Panc1 (cell line): ENCODE measurements around the gene DAGLA. TPM values are rescaled to one million over a fixed set of nuclear protein-coding genes. Genes with fewer than 3 reads are reported as not detected.

Experiments
- ATAC-seq: fragments of 200-7000 bp; cut with Tn5 transposase; 2 replicates; pipeline ENCODE4 v1.9.1; 2020; ENCODE audit warnings: mild to moderate bottlenecking, moderate library complexity
- BruUV-seq: library from RNA; stranded (reverse); fragments of 400-500 nt; replicated peaks from 2 replicates; lab custom pipeline; 2021; lab: Mats Ljungman, UMichigan
- CTCF ChIA-PET: fragments of 300-600 bp; sonication (Branson Sonifier 250); formaldehyde crosslinking; loops from one replicate; lab custom pipeline; 2022; ENCODE audit warnings: antibody characterized with exemption; lab: Charles Lee
- POLR2A ChIA-PET: fragments of 300-600 bp; sonication (Branson Sonifier 250); formaldehyde crosslinking; loops from one replicate; lab custom pipeline; 2022; ENCODE audit warnings: antibody characterized with exemption; lab: Charles Lee
- DNase-seq: peaks from one replicate; pipeline ENCODE4 v3.0.0-alpha.2; 2010; ENCODE audit warnings: low read depth, low spot score
- H3K27ac ChIP-seq: 2 replicates; pipeline ENCODE4 v1.5.1; 2011; ENCODE audit warnings: mild to moderate bottlenecking, low read length, inconsistent platforms
- H3K27me3 ChIP-seq: fragments of 200-500 bp; sonication (Bioruptor generic); 2 replicates; pipeline ENCODE4 v1.6.0; 2014; ENCODE audit warnings: low read length, inconsistent platforms; ENCODE audit not compliant: control insufficient read depth, insufficient read depth
- H3K36me3 ChIP-seq: fragments of 200-500 bp; sonication (Bioruptor generic); 2 replicates; pipeline ENCODE4 v1.5.1; 2014; ENCODE audit warnings: inconsistent platforms, mild to moderate bottlenecking, low read length, moderate library complexity; ENCODE audit not compliant: control insufficient read depth, insufficient read depth
- H3K4me1 ChIP-seq: 2 replicates; pipeline ENCODE4 v1.5.1; 2011; ENCODE audit warnings: inconsistent platforms, mild to moderate bottlenecking, low read length, moderate library complexity; ENCODE audit not compliant: control insufficient read depth, insufficient read depth
- H3K4me3 ChIP-seq, 2 experiments: 2 replicates each; pipeline ENCODE4 v1.5.1; 2011 to 2012; ENCODE audit warnings: low read depth in 2 of 2, low read length in 2 of 2, mild to moderate bottlenecking in 2 of 2, inconsistent platforms in 1 of 2, moderate library complexity in 1 of 2
- H3K9me3 ChIP-seq: fragments of 200-500 bp; sonication (Bioruptor generic); 2 replicates; pipeline ENCODE4 v1.5.1; 2014; ENCODE audit warnings: low read depth, mild to moderate bottlenecking, inconsistent platforms, low read length, moderate library complexity; ENCODE audit not compliant: control insufficient read depth, insufficient read depth
- CTCF ChIP-seq: fragments of 450-650 bp; IDR thresholded peaks from 2 replicates; pipeline ENCODE4 v1.5.1; 2017; ENCODE audit warnings: mild to moderate bottlenecking
- POLR2AphosphoS5 ChIP-seq: IDR thresholded peaks from 2 replicates; pipeline ENCODE4 v1.6.1; 2012; ENCODE audit warnings: mild to moderate bottlenecking, low read depth, low read length, moderate library complexity
- REST ChIP-seq, 2 experiments: IDR thresholded peaks; 2 replicates each; pipeline ENCODE4 v1.6.1; 2011 to 2012; ENCODE audit warnings: low read depth in 2 of 2, control low read depth in 1 of 2, low read length in 1 of 2, mild to moderate bottlenecking in 1 of 2, moderate library complexity in 1 of 2; ENCODE audit not compliant: insufficient read depth in 1 of 2
- SIN3A ChIP-seq: IDR thresholded peaks from 2 replicates; pipeline ENCODE4 v1.6.1; 2012; ENCODE audit warnings: low read depth, mild to moderate bottlenecking, low read length, moderate library complexity, borderline replicate concordance; ENCODE audit not compliant: insufficient read depth
- TCF7L2 ChIP-seq: IDR thresholded peaks from 2 replicates; pipeline ENCODE4 v1.6.1; 2011; ENCODE audit warnings: mild to moderate bottlenecking, low read depth, low read length, inconsistent platforms
- in situ Hi-C: cut with HindIII; loops from 2 replicates; pipeline ENCODE4 v1.10.0; 2016; ENCODE audit warnings: low sequenced_read_pairs, low pct_unique_long_range_greater_than_20kb
- intact Hi-C: fragments of 100-400 bp; cut with micrococcal nuclease; formaldehyde crosslinking; loops from one replicate; pipeline ENCODE4 v1.10.0; 2022; ENCODE audit not compliant: unreplicated experiment
- total RNA-seq: library from RNA; stranded (reverse); gene quantifications from one replicate; pipeline ENCODE4 v1.2.1, GENCODE V29; 2021; ENCODE audit not compliant: unreplicated experiment

The DAGLA gene
- total RNA-seq, 1 experiment from 2014 or later = 6.4 TPM

- intact Hi-C loops (no loop called here), in situ Hi-C loops (no loop called here)
- H3K27ac ChIP-seq = no peak overlapping the region
- ATAC-seq (no peak), DNase-seq (no peak)
- H3K36me3 ChIP-seq = no peaks in the 10 kb centered on the region
- H3K4me3 ChIP-seq = no peak overlapping the region
- peaks cover 9% of the 10 kb centered on the region for H3K4me1 ChIP-seq
- H3K27me3 ChIP-seq = no peaks in the 10 kb centered on the region
- ChIA-PET CTCF (no interaction called here), POLR2A (no interaction called here)
- no peak for TF ChIP-seq CTCF
- TF ChIP-seq POLR2AphosphoS5 = no peak
- no peak for TF ChIP-seq REST (IDR thresholded peaks at IDR 0.05; ENCODE audit: insufficient read depth in 1 of 2, low read depth in 2 of 2, low read length in 1 of 2)
- no peak for TF ChIP-seq SIN3A
- no peak for TF ChIP-seq TCF7L2
- no TSS peak for BruUV-seq
- no peaks in the 10 kb centered on the region for H3K9me3 ChIP-seq
Observed at GRCh38 chr11:61771195-61771894, 91.2 kb downstream of the DAGLA start.

GRCh38 chr11:61771985-61772455 is 91.8 kb downstream of the DAGLA start:
- no peak overlapping the region for H3K27ac ChIP-seq
- BruUV-seq = no TSS peak
- no peaks in the 10 kb centered on the region for H3K27me3 ChIP-seq
- no peaks in the 10 kb centered on the region for H3K9me3 ChIP-seq
- no peak overlapping the region for H3K4me3 ChIP-seq
- in situ Hi-C loops = no loop called here
- no peak for ATAC-seq
- TF ChIP-seq TCF7L2 (no peak), REST (IDR thresholded peaks at IDR 0.05; ENCODE audit: insufficient read depth in 1 of 2, low read depth in 2 of 2, low read length in 1 of 2) (no peak), CTCF (no peak), POLR2AphosphoS5 (no peak), SIN3A (no peak)
- ChIA-PET CTCF (no interaction called here), POLR2A (no interaction called here)
- peaks cover 3% of the 10 kb centered on the region for H3K4me1 ChIP-seq
- H3K36me3 ChIP-seq = no peaks in the 10 kb centered on the region
- no peak for DNase-seq
- intact Hi-C loops = no loop called here
